KMS-11 (cell line): ENCODE results near the gene HSPA12B.

Experiments used
- H2AFZ ChIP-seq: fragments of 200-600 bp; sonication (generic); 2 replicates; pipeline ENCODE4 v1.6.1; 2016; ENCODE audit warnings: antibody characterized with exemption, mixed run types, low read depth
- H3K27ac ChIP-seq: fragments of 200-600 bp; sonication (generic); 2 replicates; pipeline ENCODE4 v1.6.1; 2016; ENCODE audit warnings: mild to moderate bottlenecking, mixed run types
- H3K27me3 ChIP-seq: fragments of 200-600 bp; sonication (generic); 2 replicates; pipeline ENCODE4 v1.6.1; 2017; ENCODE audit warnings: mild to moderate bottlenecking, low read depth, mixed run types, moderate library complexity; ENCODE audit not compliant: insufficient read depth
- H3K36me3 ChIP-seq: fragments of 200-600 bp; sonication (generic); 2 replicates; pipeline ENCODE4 v1.6.1; 2017; ENCODE audit warnings: mild to moderate bottlenecking, mixed run types; ENCODE audit not compliant: insufficient read depth
- H3K4me1 ChIP-seq: fragments of 200-600 bp; sonication (generic); 2 replicates; pipeline ENCODE4 v1.6.1; 2016; ENCODE audit warnings: mild to moderate bottlenecking, low read depth, mixed run types; ENCODE audit not compliant: poor library complexity, severe bottlenecking
- H3K4me2 ChIP-seq: fragments of 200-600 bp; sonication (generic); 2 replicates; pipeline ENCODE4 v1.7.0; 2016; ENCODE audit warnings: mild to moderate bottlenecking, mixed run types
- H3K4me3 ChIP-seq: fragments of 200-600 bp; sonication (generic); IDR thresholded peaks from 2 replicates; pipeline ENCODE4 v1.6.1; 2017; ENCODE audit warnings: low read depth, low read length, mixed read lengths; ENCODE audit not compliant: insufficient read depth
- H3K79me2 ChIP-seq: fragments of 200-600 bp; sonication (generic); 2 replicates; pipeline ENCODE4 v1.6.1; 2016; ENCODE audit warnings: low read depth, mixed run types; ENCODE audit not compliant: insufficient read depth
- H3K9ac ChIP-seq: fragments of 200-600 bp; sonication (generic); 2 replicates; pipeline ENCODE4 v1.6.1; 2016; ENCODE audit warnings: mild to moderate bottlenecking, mixed run types
- H4K20me1 ChIP-seq: fragments of 200-600 bp; sonication (generic); 2 replicates; pipeline ENCODE4 v1.6.1; 2016; ENCODE audit warnings: mild to moderate bottlenecking, mixed run types; ENCODE audit not compliant: insufficient read depth
- CTCF ChIP-seq: fragments of 200-600 bp; sonication (generic); conservative IDR thresholded peaks from 2 replicates; pipeline ENCODE4 v1.6.1; 2017; ENCODE audit warnings: low read depth, mild to moderate bottlenecking, antibody characterized with exemption, low read length, moderate library complexity, mixed read lengths

Gene HSPA12B

GRCh38 chr20:3735768-3736167 lies 3.3 kb downstream of the HSPA12B start:
- Histone ChIP-seq H3K27ac (no peak overlapping the region), H2AFZ (no peak overlapping the region), H3K4me2 (no peak overlapping the region), H3K36me3 (no peaks in the 10 kb centered on the region), H3K79me2 (no peaks in the 10 kb centered on the region), H4K20me1 (no peaks in the 10 kb centered on the region), H3K4me1 (no peaks in the 10 kb centered on the region), H3K27me3 (no peaks in the 10 kb centered on the region), H3K9ac (no peak overlapping the region), H3K4me3 (no peak overlapping the region)
- no peak for TF ChIP-seq CTCF

- Histone ChIP-seq H3K9ac (no peak overlapping the region), H4K20me1 (no peaks in the 10 kb centered on the region), H3K4me2 (no peak overlapping the region), H2AFZ (no peak overlapping the region), H3K27me3 (no peaks in the 10 kb centered on the region), H3K4me1 (no peaks in the 10 kb centered on the region), H3K79me2 (no peaks in the 10 kb centered on the region), H3K36me3 (no peaks in the 10 kb centered on the region), H3K27ac (no peak overlapping the region), H3K4me3 (no peak overlapping the region)
- no peak for TF ChIP-seq CTCF
Measured at GRCh38 chr20:3738111-3739053, 5.9 kb downstream of the HSPA12B start.

GRCh38 chr20:3739054-3739925 lies 6.8 kb downstream of the HSPA12B start:
- H3K79me2 ChIP-seq: no peaks in the 10 kb centered on the region
- H3K9ac ChIP-seq: no peak overlapping the region
- H3K4me1 ChIP-seq: no peaks in the 10 kb centered on the region
- H3K36me3 ChIP-seq: no peaks in the 10 kb centered on the region
- H3K4me3 ChIP-seq: no peak overlapping the region
- H4K20me1 ChIP-seq: no peaks in the 10 kb centered on the region
- no peak overlapping the region for H2AFZ ChIP-seq
- no peak for TF ChIP-seq CTCF
- no peak overlapping the region for H3K4me2 ChIP-seq
- no peak overlapping the region for H3K27ac ChIP-seq
- no peaks in the 10 kb centered on the region for H3K27me3 ChIP-seq

- no peak for TF ChIP-seq CTCF
- Histone ChIP-seq H3K9ac (no peak overlapping the region), H3K4me2 (no peak overlapping the region), H3K4me3 (no peak overlapping the region), H3K79me2 (no peaks in the 10 kb centered on the region), H3K27ac (no peak overlapping the region), H3K36me3 (no peaks in the 10 kb centered on the region), H3K4me1 (no peaks in the 10 kb centered on the region), H3K27me3 (no peaks in the 10 kb centered on the region), H4K20me1 (no peaks in the 10 kb centered on the region), H2AFZ (no peak overlapping the region)
Measured at GRCh38 chr20:3739926-3740451, 7.5 kb downstream of the HSPA12B start.
